Stimulated activated CD8-positive, alpha-beta memory T cell treated with anti-CD3 and anti-CD28 coated beads, Interleukin-2, amount 100 ng/mL, for 1 hour (primary cell): ENCODE results near the gene CAAP1.
"Not testable (repeated sequence)": the region's sequence is repeated elsewhere in the genome, so short reads cannot be mapped to it uniquely, and the experiment has no call there.

Source experiments
- DNase-seq, 2 donors: peaks; one replicate each; pipeline ENCODE4 v3.0.0-alpha.2; 2020; ENCODE audit warnings: low read depth in 2 of 2

Gene CAAP1

DNA sequence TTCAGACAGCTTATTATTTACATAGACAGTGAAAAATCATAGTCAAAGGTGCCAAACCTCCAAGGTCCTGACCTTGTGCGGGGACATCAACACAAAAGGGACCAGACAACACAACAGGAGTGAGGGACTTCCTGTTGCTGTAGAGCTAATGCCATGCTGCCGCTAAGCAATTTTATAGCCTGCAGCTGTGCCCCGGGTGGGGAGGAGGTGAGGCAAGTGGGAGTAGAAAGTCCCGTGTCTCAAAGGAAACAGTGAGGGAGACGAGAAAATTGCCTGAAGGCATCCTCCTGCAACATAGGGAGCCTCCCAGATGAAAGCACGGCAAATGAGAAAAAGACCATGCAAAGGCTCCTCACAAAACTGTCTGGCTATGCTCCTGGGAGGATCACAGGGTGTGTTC, 58.8 kb downstream of the CAAP1 start:
- DNase-seq = no peak

DNA sequence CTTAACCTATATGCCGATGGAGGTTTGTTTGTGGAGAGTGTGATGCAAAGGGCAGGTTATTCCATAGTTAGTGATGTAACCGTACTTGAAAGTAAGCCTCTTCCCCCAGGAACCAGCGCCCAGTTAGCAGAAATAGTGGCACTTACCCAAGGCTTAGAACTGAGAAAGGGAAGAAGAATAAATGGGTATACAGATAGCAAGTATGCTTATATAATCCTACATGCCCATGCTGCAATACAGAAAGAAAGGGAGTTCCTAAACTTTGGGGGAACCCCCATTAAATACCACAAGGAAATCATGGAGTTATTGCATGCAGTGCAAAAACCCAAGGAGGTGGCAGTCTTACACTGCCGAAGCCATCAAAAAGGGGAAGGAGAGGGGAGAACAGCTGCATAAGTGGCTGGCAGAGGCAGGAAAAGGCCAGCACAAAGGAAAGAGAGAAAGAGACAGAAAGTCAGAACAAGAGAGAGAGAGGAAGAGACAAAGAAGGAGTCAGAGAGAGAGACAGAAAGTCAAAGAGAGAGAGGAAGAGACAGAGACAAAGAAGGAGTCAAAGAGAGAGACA, 64.1 kb downstream of the CAAP1 start:
- DNase-seq = not testable (repeated sequence)

DNA sequence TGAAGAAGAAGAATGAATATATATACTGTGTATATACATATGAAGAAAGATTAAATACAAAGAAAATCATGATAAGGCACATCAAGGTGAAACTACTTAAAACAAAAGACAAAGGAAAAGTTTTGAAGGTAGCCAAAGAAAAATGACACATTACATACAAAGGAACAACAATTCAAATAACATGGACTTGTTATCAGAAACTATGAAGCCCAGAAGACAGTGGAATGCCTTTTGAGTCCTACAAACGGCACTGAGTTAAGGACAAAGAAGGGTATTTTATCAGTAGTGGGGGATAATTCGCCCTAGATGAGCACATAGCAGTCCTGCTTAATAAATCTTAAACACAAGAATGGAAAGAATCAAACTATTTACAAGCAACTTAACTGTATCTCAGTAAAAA, 77.8 kb downstream of the CAAP1 start:
- no peak for DNase-seq

DNA sequence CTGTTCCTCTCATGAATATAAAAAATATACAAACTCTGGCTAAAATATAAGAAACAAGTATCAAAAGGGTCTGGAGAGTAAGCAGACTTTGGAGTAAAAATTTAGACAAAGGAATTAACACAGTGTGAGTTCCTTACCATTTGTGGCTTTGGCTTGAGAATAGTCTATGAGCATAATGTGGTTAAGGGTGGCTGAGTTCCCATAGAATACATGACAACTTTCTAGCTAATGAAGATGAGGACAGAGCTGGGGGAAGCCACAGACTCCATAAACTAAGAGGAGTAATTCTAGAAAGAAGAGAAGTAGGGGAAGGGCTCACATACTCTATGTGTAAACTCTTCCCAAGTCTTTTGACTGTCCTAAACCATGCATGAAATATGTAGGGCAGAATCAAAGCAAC, 79.4 kb downstream of the CAAP1 start:
- DNase-seq = no peak

DNA sequence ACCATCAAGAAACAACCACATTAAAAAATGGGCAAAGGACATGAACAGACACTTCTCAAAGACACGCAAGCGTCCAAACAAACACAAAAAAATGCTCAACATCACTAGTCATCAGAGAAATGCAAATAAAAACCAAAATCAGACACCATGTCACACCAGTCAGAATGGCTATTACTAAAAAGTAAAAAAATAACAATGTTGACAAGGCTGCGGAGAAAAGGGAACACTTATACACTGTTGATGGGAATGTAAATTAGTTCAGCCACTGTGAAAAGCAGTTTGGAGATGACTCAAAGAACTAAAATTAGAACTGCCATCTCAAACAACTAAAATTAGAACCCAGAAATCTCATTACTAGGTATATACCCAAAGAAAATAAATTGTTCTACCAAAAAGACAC, 80.4 kb downstream of the CAAP1 start:
- no peak for DNase-seq

DNA sequence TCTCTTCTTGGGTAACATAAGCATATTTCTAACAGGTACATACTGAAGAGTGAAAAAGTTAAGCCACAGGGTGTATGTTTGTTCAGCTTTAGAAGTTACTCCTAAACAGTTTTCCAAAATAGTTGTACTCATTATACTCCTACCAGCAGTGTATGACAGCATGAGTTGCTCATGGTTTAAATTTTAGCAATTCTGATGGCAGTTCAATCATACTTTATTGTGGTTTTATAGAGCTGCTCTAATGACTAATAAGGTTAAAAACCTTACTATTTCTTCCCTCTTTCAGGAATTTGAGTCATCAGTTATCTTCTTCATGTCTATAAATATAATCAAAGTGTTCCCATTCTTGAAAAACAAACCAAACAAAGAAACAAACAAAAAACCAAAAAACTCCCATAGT, 81.5 kb downstream of the CAAP1 start:
- no peak for DNase-seq

DNA sequence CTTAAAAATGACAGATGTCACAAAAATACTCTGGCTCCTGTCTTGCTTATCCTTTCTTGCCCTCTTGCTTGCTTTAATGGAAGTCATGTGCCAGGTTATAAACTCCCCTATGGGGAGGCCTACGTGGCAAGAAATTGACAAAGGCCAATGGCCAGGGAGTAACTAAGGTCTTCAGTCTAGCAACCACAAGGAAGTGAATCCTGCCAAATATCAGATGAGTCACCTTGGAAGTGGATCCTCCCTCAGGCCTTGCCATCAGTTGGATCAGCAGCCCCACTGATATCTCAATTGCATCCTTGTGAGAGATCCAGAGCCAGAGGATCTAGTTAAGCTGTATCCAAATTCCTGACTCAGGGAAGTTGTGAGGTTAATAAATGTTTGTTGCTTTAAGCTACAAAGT, 82.8 kb downstream of the CAAP1 start:
- DNase-seq = no peak

DNA sequence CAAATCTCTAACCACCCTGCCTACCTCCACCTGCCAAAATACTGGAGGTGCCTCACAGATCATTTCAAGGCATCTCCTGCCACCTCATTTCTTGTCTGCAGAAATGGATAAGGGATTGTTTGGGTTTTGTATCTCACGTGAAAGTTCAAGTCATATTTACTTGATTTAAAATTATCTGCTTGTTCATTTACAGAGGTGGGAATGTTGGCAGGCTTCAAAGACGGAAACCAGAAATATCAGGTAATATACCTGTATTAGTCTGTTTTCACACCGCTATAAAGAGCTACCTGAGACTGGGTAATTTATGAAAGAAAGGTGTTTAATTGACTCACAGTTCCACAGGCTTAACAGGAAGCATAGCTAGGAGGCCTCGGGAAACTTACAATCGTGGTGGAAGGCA, 85.4 kb downstream of the CAAP1 start:
- no peak for DNase-seq

DNA sequence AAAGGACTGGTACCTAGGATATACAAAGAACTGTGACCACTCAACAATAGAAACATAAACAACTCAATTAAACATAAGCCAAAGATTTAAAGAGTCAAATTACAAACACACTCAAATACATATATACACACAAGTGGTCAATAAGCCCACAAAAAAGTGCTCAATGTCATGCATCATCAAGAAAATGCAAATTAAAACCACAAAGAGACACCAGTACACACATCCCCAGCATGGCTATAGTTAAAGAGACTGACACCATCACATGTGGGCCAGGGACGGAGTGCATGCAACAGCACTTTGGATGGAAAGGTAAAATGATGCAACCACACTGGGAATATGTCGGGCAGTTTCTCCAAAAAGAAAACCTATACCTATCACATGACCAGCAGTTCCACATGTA, 89.7 kb downstream of the CAAP1 start:
- no peak for DNase-seq

DNA sequence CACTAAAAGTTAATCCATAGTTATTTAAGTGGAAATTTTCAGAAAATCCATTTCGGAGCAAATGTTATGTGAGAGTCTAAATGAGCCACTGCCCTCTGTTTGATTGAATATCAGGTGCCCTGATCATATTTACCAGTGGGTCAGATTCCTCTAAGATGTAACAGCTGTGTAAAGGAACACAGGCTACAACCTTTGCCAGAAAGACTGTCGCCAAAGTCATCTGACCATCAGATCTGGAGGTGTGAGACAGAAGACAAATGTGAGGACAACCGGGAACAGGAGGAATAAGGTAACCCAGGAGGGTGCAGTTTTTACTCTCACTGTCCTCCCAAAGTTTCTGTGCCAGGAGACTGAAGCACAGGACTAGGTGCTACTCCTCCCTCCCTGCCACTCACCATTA, 90.8 kb downstream of the CAAP1 start:
- DNase-seq = no peak

DNA sequence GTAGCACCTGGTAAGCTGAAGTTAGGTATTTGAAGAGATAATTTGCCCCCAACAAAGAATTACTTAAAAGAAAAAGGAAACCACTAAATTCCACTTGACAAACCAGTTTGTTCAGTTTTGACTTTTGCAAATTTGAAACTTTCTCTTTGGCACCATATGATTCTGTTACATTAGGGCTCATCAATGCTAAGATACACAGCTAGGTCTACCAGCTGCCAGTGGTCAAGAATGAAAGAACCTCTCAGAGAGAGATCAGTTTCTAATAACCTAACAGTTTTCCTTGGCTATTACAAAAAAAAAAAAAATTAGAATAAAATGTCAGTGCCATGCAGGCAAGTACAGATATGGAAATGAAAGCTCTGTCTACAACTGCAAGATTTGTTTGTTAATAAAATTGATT, 92.3 kb downstream of the CAAP1 start:
- DNase-seq = no peak

DNA sequence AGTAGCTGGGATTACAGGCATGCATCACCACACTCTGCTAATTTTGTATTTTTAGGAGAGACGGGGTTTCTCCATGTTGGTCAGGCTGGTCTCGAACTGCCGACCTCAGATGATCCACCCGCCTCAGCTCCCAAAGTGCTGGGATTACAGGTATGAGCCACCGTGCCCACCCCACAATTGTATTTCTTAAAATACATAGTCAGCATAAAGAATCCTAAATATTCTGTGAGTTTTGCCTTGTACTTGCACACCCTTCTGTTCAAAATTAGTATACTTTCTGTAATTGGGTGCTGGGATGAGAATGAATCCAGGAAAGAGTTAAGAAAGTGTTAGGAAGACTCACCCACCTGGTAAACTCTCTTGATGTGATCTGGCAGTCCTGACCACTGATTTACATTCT, 101.3 kb downstream of the CAAP1 start:
- DNase-seq = no peak
